ENCODE results near the gene CST9L. TPM values are rescaled to one million over a fixed set of nuclear protein-coding genes. Genes with fewer than 3 reads are reported as not detected.

Gene CST9L
- total RNA-seq, 1 experiment from 2014 or later, result not detected

DNA sequence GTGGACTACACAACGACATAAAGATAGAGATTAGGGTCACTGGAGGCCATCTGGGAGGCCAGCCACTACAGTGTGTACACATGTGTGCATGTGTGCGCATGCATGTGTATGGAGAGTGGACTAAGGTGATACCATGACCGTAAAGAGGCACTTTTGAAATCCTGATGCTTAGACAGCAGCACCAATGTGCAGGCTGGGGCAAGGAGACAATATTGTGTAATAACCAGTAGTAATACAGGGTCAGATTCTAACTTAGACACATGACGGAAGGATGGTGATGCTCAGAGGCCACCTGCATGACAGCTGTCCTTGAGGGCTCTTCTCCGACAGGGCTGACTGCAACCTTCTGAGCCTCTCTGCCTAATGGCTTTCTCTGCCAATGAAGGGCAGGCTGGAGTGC, 25.5 kb downstream of the CST9L start:
- RAD21 ChIA-PET (ENCODE audit: low non-redundant PET in 1 of 2, low total read pairs in 2 of 2, uncharacterized antibody in 2 of 2, unreplicated experiment in 2 of 2), result no interaction called here
- Histone ChIP-seq H3K4me3 (replicated peaks in 1 of 2; ENCODE audit: low read depth in 1 of 2, low read length in 2 of 2) (no peak overlapping the region), H3K9me2 (ENCODE audit: insufficient read depth) (no peaks in the 10 kb centered on the region), H3K4me1 (ENCODE audit: control insufficient read depth in 1 of 2, insufficient read depth in 2 of 2, low read length in 2 of 2) (peaks cover 0 to 8% of the 10 kb centered on the region in 2 experiments; a peak in 1 of 4 replicates), H2AFZ (ENCODE audit: low read depth, low read length, poor library complexity, severe bottlenecking) (no peak overlapping the region), H4K20me1 (ENCODE audit: insufficient read depth) (no peaks in the 10 kb centered on the region), H3K27ac (ENCODE audit: low read depth, low read length) (no peak overlapping the region), H3K79me2 (ENCODE audit: insufficient read depth, low read length) (no peaks in the 10 kb centered on the region), H3K9ac (ENCODE audit: low read length) (no peak overlapping the region), H3K36me3 (ENCODE audit: control insufficient read depth in 1 of 2, insufficient read depth in 2 of 2, low read length in 2 of 2) (no peaks in the 10 kb centered on the region), H3K9me3 (ENCODE audit: control insufficient read depth in 1 of 2, insufficient read depth in 1 of 2, low read depth in 1 of 2, low read length in 2 of 2) (no peaks in the 10 kb centered on the region), H3K4me2 (ENCODE audit: low read length) (no peak overlapping the region), H3K27me3 (ENCODE audit: insufficient read depth, low read length) (peaks cover 5% of the 10 kb centered on the region; the same call in 1 of the 2 replicates)
- DNase-seq (ENCODE audit: low read depth, low spot score) (no peak), ATAC-seq (no peak)
- intact Hi-C loops (cut with micrococcal nuclease), result no loop called here
- no peak for TF ChIP-seq SIN3A (IDR thresholded peaks at IDR 0.05; ENCODE audit: low read depth)
- no peak for TF ChIP-seq YY1 (IDR thresholded peaks at IDR 0.05; ENCODE audit: extremely low read depth, insufficient replicate concordance, low read depth, low read length)
- no peak for TF ChIP-seq EGR1 (IDR thresholded peaks at IDR 0.05; ENCODE audit: low read depth)
- no peak for TF ChIP-seq POLR2A (IDR thresholded peaks at IDR 0.05; ENCODE audit: borderline replicate concordance, extremely low read depth, insufficient read depth, insufficient read length)
- TF ChIP-seq, protein P1, sequence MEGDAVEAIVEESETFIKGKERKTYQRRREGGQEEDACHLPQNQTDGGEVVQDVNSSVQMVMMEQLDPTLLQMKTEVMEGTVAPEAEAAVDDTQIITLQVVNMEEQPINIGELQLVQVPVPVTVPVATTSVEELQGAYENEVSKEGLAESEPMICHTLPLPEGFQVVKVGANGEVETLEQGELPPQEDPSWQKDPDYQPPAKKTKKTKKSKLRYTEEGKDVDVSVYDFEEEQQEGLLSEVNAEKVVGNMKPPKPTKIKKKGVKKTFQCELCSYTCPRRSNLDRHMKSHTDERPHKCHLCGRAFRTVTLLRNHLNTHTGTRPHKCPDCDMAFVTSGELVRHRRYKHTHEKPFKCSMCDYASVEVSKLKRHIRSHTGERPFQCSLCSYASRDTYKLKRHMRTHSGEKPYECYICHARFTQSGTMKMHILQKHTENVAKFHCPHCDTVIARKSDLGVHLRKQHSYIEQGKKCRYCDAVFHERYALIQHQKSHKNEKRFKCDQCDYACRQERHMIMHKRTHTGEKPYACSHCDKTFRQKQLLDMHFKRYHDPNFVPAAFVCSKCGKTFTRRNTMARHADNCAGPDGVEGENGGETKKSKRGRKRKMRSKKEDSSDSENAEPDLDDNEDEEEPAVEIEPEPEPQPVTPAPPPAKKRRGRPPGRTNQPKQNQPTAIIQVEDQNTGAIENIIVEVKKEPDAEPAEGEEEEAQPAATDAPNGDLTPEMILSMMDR (IDR thresholded peaks at IDR 0.05 in 2 of 3, conservative IDR thresholded peaks at IDR 0.05 in 1 of 3; ENCODE audit: borderline replicate concordance in 1 of 3, insufficient read depth in 1 of 3, low read depth in 2 of 3, low read length in 2 of 3), result no peak
- TF ChIP-seq SP1 (IDR thresholded peaks at IDR 0.05; ENCODE audit: low read depth), result no peak
- no peak for TF ChIP-seq ELF1 (IDR thresholded peaks at IDR 0.05; ENCODE audit: borderline replicate concordance, low read depth)
- TF ChIP-seq JUND (IDR thresholded peaks at IDR 0.05), result no peak
- TF ChIP-seq RAD21 (IDR thresholded peaks at IDR 0.05; ENCODE audit: low read depth), result no peak
- TF ChIP-seq EZH2phosphoT487 (IDR thresholded peaks at IDR 0.05; ENCODE audit: borderline replicate concordance), result no peak
- TF ChIP-seq, protein P2, sequence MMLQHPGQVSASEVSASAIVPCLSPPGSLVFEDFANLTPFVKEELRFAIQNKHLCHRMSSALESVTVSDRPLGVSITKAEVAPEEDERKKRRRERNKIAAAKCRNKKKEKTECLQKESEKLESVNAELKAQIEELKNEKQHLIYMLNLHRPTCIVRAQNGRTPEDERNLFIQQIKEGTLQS (IDR thresholded peaks at IDR 0.05), result no peak
- TF ChIP-seq CBX3 (IDR thresholded peaks at IDR 0.05; ENCODE audit: low read depth), result no peak
- TF ChIP-seq, protein P3, sequence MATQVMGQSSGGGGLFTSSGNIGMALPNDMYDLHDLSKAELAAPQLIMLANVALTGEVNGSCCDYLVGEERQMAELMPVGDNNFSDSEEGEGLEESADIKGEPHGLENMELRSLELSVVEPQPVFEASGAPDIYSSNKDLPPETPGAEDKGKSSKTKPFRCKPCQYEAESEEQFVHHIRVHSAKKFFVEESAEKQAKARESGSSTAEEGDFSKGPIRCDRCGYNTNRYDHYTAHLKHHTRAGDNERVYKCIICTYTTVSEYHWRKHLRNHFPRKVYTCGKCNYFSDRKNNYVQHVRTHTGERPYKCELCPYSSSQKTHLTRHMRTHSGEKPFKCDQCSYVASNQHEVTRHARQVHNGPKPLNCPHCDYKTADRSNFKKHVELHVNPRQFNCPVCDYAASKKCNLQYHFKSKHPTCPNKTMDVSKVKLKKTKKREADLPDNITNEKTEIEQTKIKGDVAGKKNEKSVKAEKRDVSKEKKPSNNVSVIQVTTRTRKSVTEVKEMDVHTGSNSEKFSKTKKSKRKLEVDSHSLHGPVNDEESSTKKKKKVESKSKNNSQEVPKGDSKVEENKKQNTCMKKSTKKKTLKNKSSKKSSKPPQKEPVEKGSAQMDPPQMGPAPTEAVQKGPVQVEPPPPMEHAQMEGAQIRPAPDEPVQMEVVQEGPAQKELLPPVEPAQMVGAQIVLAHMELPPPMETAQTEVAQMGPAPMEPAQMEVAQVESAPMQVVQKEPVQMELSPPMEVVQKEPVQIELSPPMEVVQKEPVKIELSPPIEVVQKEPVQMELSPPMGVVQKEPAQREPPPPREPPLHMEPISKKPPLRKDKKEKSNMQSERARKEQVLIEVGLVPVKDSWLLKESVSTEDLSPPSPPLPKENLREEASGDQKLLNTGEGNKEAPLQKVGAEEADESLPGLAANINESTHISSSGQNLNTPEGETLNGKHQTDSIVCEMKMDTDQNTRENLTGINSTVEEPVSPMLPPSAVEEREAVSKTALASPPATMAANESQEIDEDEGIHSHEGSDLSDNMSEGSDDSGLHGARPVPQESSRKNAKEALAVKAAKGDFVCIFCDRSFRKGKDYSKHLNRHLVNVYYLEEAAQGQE (IDR thresholded peaks at IDR 0.05; ENCODE audit: low read depth), result no peak
- no peak for TF ChIP-seq POLR2AphosphoS5 (IDR thresholded peaks at IDR 0.05; ENCODE audit: low read depth, low read length)
- TF ChIP-seq ZNF274 (IDR thresholded peaks at IDR 0.05; ENCODE audit: low read depth, low read length), result no peak
- TF ChIP-seq EZH2 (IDR thresholded peaks at IDR 0.05), result no peak
- no peak for TF ChIP-seq SRF (IDR thresholded peaks at IDR 0.05; ENCODE audit: low read depth)
- POLR2A ChIA-PET, result no interaction called here
- BruUV-seq (replicated peaks), result no TSS peak
- CTCF ChIA-PET, result no interaction called here
